NB4 (cell line): ENCODE results near the gene RAD51B.

Source experiments
- DNase-seq: peaks from one replicate; pipeline ENCODE4 v3.0.0; 2010; ENCODE audit warnings: low read depth
- H3K4me3 ChIP-seq: one replicate; pipeline ENCODE4 v1.5.1; 2011; ENCODE audit warnings: mild to moderate bottlenecking, low read depth, low read length, moderate library complexity
- CTCF ChIP-seq: IDR thresholded peaks from one replicate; pipeline ENCODE4 v1.5.1; 2012; ENCODE audit warnings: low read depth, low read length
- MAX ChIP-seq: IDR thresholded peaks from 2 replicates; pipeline ENCODE4 v1.6.1; 2011; ENCODE audit warnings: low read depth, low read length
- MYC ChIP-seq: IDR thresholded peaks from 2 replicates; pipeline ENCODE4 v1.6.1; 2011; ENCODE audit warnings: low read depth, low read length
- POLR2A ChIP-seq: IDR thresholded peaks from 2 replicates; pipeline ENCODE4 v1.6.1; 2011; ENCODE audit warnings: mild to moderate bottlenecking; ENCODE audit not compliant: insufficient read length; ENCODE audit errors: extremely low read depth

Gene RAD51B

DNA sequence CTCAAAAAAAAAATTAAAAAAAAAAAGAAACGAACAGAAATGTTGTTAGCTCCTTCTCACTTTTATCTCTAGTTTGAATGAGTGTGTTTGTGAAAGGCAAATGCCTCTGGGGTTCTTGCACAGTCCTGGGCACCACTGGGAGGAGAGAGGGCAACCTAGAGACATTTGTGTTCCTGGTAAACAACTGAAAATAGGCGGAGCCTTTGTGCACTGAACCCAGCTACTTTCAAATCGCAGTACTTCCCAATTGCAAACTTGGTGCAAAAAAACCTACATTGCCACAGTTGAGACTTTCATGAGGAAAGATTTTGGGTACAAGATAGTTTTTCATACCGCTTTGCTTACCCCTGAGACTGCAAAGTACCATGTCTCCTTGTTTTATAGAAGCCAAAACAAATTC, 543.3 kb downstream of the RAD51B start:
- H3K4me3 ChIP-seq = no peak overlapping the region
- DNase-seq = no peak
- TF ChIP-seq MAX (no peak), MYC (no peak), POLR2A (no peak), CTCF (no peak)

DNA sequence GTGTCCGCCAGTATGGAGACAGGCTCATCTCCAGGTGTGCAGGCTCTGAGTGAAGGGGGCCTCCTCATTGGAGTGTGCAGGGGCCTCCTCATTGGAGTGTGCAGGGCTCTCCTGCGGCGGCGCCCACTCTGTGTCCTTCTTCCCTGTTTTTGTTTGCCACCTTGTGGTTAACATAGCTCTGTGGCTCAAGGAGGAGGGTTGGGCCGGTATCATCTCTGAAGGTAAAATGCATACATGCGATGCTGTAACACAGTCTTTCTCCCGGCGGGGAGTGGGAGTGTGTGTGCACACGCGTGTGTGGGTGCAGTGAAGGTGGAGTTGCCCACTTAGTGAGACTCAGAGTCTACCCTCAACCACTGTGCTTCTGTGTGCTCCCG, 543.9 kb downstream of the RAD51B start:
- no peak overlapping the region for H3K4me3 ChIP-seq
- TF ChIP-seq MYC (no peak), POLR2A (no peak), CTCF (no peak), MAX (no peak)
- no peak for DNase-seq

- no peak for DNase-seq
- no peak overlapping the region for H3K4me3 ChIP-seq
- TF ChIP-seq CTCF (no peak), MYC (no peak), POLR2A (no peak), MAX (no peak)
Observed at GRCh38 chr14:68363843-68364767, 544.5 kb downstream of the RAD51B start.

GRCh38 chr14:68364792-68365192, 545.2 kb downstream of the RAD51B start:
- no peak for TF ChIP-seq CTCF
- TF ChIP-seq POLR2A = no peak
- TF ChIP-seq MAX = no peak
- TF ChIP-seq MYC = no peak
- DNase-seq = no peak

GRCh38 chr14:68365228-68365627, 545.6 kb downstream of the RAD51B start:
- DNase-seq = no peak
- TF ChIP-seq MAX (no peak), MYC (no peak), CTCF (no peak), POLR2A (no peak)
- no peak overlapping the region for H3K4me3 ChIP-seq

More at GRCh38 chr14:68364792-68365192, 545.2 kb downstream of the RAD51B start:
- no peak overlapping the region for H3K4me3 ChIP-seq

DNA sequence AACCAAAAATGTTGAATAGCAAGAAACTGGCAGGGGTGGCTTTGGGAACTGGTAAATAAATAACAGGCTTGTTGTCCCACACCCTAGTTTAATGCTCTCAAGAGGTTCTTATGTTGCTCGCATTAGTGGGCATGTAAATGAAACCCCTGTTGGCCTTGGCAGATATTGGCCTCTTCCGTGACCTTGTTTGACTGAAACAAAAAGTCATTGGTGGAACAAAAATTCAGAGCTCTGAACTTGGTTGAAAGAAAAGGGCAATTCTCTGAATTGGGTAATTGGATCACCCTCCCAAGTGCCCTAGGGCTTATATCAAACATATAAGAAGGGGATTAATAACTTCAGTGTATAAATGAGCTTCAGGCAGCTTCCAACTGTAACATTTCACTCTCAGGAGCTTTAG, 547.1 kb downstream of the RAD51B start:
- no peak for DNase-seq
- TF ChIP-seq CTCF (no peak), MAX (no peak), POLR2A (no peak), MYC (no peak)

More for the DNA sequence above, 547.1 kb downstream of the RAD51B start:
- H3K4me3 ChIP-seq = no peak overlapping the region
